HG02943 (cell line): ENCODE measurements around the gene GMDS.

ENCODE experiments used
- ATAC-seq: cut with Tn5 transposase; IDR thresholded peaks from one replicate; pipeline ENCODE4 v1.9.1; 2021; ENCODE audit warnings: mild to moderate bottlenecking, low read depth, moderate library complexity; ENCODE audit not compliant: unreplicated experiment

The GMDS gene

DNA sequence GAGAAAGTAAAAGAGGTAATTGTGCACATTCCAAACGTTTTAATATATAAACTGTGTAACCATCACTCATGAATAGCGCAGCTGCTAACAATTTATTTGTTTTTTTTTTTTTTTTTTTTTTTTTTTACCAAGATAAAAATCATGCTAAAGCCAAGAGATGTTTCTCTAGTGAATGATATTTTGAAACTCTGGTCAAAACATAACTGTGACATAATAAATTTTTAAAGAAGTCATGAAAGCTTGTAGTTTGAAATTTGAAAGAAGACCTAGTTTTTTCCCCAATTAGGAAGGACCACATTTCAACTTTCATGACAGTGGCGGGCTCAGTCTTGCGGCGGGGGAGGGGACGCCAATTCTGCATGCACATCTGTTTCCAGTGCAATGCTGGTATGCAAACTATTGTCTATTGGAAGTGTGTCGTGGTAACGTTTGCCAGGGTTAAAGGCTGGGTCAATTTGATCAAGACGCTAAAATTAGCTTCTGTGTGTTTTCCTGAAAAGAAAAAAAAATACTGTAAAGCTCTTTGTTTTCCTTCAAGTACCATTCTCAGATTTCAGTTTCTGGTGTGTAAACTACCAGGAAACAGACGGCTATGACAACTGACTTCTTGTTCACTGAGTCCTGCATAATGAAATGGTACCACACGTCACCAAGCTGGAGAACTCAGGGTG lies 423.8 kb downstream of the GMDS start:
- ATAC-seq = no peak

DNA sequence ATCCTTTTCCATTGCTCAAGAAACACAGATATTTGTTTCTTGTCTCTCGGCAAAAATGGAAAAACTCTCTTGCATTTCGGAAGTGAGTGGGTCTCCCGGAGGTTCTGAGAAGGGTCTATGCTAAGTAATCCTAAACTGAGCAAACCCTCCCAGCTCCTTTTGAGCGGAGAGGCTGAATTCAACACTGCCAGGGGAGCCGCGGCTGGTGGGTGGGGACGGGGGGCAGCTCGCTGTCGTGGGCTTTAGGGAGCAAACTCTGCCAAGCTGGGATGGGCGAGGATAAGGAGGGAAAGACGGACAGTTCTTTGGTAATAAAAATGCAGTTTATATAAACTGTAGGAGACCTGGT lies 424.3 kb downstream of the GMDS start:
- ATAC-seq = no peak

DNA sequence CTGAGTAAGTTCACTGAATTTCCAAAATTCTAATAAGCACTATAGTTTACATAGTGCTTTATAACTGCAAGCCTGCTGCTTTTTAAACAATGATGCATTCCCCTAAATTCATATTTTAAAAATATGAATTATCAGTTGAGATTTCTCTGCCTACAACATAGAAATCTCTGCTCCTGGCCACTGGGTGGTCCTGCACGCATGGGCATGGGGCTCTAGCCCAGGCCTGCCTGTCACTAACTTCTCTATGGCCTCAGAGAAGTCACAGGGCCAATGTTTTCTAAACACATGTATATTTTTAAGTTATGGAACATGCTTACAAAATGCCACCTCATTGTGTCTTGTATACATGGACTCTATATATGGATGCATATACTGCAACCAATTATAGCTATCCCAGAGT lies 424.7 kb downstream of the GMDS start:
- no peak for ATAC-seq

DNA sequence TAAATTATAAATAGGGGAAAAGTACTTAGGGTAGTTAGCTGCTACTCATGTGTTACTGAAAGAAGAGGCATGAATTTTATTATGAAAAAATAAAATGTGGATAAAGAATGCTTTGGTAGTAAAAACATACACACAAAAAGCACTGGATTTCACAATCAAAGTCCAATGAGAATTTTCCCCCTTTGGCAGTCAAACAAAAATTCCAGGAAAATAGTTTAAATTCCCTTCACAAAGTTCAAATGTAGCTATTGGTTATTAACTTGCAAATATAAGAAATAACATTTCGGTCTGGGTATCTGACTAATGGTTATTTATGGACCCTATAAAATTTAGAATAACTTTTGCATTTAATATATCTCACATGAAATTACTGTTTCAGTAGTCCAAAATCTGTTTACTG lies 425.2 kb downstream of the GMDS start:
- ATAC-seq = no peak

DNA sequence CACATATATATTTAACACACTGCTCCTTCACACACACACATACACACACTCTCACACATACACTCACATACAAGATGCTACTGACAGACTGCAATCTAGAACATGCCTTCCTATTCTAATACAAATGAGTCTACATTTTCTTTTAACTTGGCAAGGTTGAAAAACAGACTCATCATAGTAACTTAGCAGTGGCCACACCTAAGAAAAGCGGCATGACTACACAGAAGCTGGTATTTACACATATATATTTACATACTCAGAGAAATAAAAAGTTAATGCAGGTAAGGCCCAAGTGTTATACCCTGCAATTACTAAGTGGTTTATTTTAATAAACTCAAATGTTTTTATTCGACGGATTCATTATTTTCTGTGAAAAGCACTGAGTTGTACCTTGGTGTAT lies 426.4 kb downstream of the GMDS start:
- ATAC-seq = no peak

DNA sequence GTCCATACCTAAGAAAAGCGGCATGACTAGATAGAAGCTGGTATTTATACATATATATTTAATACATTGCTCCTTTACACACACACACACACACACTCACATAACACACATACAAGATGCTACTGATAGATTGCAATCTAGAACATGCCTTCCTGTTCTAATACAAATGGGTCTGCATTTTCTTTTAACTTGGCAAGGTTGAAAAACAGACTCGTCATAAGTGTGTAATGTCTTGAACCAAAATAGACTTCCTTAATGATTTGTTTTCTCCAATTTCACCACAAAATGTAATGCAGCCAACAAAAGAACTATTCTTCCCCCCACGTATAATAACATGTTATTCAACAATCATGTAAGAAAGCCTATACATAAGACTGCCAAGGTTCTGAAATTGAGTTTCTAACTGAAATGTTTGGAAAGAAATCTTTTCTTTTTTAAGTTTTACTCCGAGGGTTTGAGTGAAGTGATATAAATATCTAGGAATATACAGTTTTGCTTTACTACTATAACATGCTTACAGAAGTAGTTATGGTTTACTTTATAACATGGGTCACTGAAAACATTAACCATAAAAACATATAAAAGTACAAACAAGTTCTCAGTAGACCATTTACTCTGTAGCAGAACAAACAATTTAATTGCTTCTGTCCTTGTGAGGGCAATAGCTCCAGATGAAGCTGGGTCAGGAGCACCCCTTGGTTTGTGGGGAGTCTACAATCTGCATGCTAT lies 428.2 kb downstream of the GMDS start:
- no peak for ATAC-seq

DNA sequence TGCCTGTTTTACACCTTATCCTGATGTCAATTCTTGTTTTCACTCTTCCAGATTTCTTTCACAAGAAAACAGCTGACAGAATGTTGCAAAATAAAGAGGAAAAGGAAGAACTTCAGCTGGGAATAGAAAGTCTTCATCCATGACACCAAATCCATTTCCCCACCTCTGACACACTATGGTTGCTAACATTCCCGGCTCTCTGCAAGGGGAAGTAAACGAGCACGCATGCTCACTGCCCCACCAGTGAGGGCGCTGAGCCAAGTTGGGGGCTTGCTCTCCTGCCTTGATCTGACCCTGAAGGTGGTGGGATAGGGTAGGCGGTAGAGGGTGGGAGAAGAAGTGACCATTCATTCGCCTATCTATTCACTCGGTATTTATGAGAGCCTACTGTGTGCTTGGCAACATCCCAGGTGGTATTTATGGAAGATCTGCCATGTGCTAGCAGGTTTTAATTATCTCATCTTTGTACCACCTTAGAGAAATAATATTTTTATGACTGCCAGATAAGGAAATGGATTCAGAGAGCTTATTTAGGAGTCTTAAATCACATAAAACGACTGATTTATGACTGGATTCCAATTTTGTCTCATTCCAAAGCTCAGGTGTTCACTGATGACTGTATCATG lies 429.5 kb downstream of the GMDS start:
- no peak for ATAC-seq

DNA sequence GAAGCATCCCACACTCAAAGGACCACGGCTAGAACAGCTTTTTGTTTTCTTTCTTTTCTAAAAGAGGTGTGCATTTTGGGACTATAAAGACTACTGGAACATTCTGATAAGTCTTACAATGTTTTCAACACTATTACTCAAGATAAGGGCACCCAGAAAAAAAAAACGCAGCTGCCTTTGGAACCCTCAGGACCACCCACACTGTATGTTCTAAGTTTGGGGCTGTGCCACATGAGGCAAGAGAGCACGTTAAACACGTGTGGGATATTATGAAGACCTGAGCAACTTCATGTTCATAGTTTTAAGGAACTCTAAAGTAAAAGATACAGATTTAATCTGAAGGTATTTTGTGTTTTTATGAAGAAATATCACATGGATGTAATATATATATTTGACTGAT lies 431.1 kb downstream of the GMDS start:
- ATAC-seq = no peak

DNA sequence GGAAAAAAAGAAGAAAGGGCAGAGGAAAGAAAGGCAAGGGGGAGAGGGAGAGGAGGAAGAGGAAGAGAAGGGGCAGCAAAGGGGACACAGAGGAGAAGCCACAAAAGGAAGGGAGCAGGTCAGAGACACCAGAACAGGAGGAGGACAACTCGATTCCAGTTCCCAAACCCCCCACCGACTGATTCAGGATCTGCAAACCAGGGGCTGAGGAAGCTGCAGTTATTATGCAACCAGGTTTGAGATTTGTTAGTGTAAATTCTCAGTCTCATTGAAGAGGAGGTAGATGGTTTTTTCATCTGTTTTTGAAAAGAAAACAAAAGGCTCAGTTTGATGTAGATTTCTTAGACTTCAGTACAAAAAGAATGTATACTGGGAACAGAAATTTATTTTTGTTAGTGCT lies 432.9 kb downstream of the GMDS start:
- no peak for ATAC-seq

DNA sequence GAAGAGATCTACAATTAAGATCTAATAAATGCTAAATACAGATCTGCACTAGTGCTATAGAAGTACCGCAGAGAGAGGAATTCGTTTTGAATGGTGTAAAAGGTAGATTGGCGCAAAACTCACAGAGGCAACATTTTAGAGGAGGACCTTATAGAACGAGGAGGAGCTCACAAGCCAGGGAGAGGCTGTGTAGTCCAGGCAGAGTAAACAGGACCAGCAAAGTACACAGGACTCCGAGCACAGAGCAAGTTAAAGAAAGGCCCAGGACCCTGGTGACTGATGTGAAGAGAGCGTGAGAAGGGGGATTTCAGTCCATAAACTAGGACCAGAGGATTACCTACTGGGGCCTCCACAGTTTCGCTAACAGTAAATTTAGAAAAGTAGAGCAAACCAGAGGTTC lies 433.4 kb downstream of the GMDS start:
- ATAC-seq = no peak

DNA sequence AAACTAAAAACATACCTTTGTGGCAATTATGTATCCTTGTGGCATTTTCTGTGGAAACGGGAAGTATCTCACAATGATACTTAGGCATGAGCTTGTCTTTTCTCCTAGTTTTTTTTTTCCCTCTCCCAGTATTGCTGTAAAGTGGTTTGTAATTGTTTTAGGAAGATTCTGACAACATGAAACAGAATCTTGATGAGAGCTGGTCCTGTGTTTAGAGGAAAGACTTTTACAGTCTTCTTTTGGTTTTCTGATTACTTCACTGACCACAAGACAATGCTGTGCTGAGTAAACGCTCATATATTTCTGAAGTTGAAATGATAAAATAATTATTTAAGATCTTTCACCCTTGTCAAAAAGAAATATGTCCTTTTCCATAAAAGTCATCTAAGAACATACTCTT lies 434.5 kb downstream of the GMDS start:
- ATAC-seq = no peak

DNA sequence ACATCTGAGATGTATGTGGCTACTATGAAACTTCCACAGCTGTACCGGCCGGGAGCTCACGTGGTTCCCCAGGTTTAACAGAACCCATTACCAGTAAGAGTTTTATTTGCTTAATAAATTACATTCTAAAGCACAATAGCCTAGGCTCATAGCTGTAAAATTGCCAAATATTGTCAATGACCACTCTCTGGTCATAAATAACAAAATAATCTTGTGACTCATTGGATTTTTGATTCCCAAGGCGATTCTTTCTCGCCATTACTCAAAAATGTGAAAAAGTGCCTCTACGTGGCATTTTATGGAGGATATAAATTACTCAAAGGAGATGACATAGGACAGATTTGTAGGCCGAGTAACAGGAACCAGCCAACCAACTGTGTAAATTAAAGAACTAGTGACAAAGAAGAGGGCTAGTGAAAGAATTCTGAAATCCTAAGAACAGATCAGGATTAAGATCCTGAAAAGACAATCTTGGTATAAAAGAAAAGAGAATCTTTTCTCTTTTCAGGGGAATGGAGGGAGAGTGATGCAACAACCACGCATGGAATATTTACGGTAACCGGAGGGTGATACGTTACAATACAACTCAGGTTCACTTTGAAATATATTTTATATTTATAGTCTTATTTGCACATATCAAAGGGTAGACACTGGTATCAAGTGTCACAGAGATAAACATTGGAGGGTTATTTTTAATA lies 436.0 kb downstream of the GMDS start:
- no peak for ATAC-seq

DNA sequence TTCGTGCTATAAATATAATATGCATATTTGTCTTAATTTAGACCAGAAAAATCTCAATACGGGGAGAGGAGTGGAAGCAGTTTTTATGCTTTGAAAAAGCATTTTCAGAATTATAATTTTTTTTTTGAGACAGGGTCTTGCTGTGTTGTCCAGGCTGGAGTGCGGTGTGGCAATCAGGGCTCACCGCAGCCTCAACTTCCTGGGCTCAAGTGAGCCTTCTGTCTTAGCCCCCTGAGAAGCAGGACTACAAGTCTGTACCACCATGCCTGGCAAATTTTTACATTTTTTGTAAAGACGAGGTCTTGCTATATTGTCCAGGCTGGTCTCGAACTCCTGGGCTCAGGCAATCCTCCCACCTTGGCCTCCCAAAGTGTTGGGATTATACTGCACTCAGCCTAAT lies 438.5 kb downstream of the GMDS start:
- ATAC-seq = no peak

DNA sequence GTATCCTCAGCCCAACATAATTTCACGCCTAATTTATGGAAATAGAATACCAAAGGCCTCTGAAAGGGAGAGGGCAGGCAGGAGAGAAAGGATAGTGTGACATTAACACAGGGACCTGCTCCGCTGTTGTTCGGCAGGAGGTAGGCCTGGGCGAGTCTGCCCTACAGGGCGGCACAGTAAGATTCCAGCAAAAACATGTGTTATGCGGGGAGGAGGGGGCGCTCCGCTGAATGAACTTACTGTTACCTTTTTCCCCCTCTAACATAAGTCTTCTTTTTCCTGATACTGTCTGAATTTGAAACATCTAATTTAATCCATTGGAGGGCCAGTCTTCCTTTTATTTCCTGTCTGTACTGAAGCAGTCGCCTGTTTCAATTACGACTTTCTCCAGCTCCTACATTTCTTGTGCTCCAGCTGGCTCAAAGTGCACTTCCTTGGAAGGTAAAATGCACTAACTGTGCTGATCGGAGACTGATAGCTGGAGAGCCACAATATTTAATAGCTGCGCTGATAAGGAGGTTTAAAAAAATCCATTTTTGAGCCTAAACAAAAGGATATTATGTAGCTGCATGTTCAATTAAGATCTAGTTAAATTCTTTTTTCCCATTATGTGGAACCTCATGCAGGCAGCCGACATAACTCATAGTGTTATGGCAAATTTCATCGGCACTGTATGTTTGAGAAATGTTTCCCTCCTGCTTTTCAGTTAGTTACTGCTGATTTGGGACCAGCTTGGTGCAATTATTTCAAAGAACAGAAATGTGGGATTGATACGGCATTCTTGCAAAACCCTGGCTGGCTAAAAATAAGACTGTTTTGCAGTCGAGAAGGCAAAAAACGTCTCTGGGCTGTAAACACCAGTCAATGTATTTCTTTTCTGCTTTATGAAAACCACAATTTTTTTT lies 442.7 kb downstream of the GMDS start:
- ATAC-seq = no peak

DNA sequence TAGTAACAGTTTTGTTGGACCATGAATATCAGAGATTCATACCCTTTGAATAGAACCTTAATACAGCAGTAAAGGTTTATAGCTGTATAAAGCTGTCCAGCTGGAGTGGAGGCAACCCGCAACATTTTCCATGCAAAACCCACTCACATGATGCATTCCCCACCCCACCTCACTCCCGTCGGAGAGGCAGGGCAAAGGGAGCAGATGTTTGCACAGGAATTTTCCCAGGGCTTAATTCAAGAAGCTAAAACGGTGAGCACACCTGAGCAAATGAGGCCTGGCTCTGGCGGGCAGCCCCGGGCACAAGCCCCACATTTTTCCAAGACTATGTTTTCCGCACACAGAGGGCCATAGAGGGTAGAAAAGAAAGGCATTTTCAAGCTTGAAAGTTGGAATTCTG lies 444.0 kb downstream of the GMDS start:
- no peak for ATAC-seq

DNA sequence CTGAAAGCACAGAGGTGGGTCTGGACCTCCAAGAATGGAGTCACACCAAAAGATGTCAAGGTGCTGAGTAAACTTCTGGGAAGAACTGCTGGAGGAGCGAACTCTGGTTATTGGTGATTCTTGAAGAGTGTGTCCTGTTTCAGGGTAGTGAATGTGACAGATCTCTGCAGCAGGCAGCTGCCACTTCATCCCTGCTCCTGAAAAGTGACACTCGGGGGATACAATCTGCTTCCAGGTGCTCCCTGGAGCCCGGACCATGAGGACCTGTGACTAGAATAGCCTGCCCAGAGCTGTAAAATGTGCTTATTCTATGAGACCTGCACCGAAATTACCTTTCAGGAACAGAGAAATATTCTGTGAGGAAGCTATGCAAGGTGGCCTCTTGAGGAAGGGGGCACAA lies 444.6 kb downstream of the GMDS start:
- no peak for ATAC-seq

DNA sequence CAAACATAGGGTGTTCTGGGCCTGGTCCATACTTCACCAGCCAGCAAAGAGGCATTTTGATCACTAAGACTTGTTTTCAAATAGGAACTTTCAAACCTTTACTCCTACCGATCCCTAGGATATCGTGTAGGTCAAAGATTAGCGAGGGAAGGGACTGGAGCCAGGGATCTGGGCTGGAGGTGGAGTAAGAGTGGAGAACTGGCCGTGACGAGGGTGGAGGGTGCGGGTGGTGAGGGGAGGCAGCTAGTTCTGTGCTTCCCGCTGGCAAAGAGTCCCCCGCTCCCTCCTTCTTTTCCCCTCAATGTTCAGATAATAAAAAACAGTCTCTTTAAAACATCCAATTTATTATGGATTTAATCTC lies 446.5 kb downstream of the GMDS start:
- no peak for ATAC-seq

DNA sequence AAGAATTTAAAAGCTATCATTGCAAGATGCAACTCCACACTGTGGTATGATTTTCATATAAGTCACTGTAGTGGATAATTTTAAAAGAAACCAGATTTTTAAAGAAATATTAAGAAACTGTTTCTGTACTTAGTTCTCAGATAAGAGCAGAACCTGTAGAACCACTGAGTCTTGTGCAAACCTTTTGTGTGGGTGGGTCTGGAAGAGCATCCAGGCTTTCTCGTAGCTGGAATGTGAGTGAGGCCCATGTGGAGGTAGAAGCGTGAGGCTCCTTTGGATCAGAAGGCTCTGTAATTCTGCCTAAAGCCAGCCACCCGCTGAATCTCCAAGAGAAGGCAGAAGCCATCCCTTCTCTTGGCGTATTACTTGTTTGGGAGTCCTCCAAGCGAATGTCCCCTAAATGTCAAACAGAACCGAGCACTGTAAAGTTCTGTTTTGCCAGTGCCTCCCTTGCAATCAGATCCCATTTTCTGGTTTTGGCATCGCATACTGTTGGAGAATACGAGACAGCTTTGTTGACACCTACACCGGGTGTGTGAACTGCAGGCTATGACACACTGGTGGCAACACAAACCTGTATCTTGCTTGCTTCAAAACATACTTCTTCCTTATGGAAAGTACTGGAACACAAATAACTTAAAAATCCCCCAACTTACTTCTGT lies 447.0 kb downstream of the GMDS start:
- no peak for ATAC-seq

DNA sequence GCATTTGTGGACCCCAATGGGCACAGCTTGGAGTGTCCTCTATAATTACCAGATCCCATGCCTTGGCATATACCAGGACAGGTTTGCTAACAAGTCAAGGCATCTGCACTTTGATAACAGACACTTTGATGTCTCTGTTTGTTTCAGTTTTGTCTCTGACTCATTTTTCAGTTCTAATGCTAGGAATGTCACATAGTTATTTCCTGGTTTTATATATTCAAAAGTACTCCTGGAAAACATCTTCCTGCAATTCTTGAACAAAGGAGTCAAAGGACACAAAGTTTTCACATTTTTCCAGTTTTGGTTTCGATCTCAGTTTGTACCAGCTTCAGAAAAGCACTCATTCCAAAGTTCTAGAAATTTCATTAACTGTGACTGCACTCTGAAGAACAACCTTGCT lies 447.6 kb downstream of the GMDS start:
- no peak for ATAC-seq
